Kidney (tissue), 14 donors: ENCODE measurements around the gene ATP10B. TPM values are rescaled to one million over a fixed set of nuclear protein-coding genes. Genes with fewer than 3 reads are reported as not detected.

ENCODE experiments used
- DNase-seq, 5 donors: peaks; one replicate each; pipeline ENCODE4 v3.0.0-alpha.2; 2013 to 2020
- FAIRE-seq: peaks from 2 replicates; lab custom pipeline; 2012; peaks lifted over from hg19 to GRCh38; lab: Jason Lieb, UNC
- H3K27ac ChIP-seq, 2 donors: one replicate each; pipeline ENCODE4 v1.7.0; 2013; ENCODE audit warnings: low read depth in 2 of 2, low read length in 2 of 2, inconsistent platforms in 1 of 2
- H3K27me3 ChIP-seq: one replicate; pipeline ENCODE4 v1.7.1; 2013; ENCODE audit warnings: low read length, inconsistent platforms; ENCODE audit not compliant: control insufficient read depth, insufficient read depth
- H3K36me3 ChIP-seq, 3 donors: one replicate each; pipeline versions ENCODE4 v1.7.0 to v1.7.1; 2013; ENCODE audit warnings: low read length in 3 of 3, control low read depth in 1 of 3, inconsistent platforms in 1 of 3; ENCODE audit not compliant: insufficient read depth in 3 of 3, control insufficient read depth in 2 of 3
- H3K4me1 ChIP-seq, 3 donors: one replicate each; pipeline versions ENCODE4 v1.7.0 to v1.7.1; 2013; ENCODE audit warnings: low read length in 3 of 3, inconsistent platforms in 1 of 3, low read depth in 1 of 3; ENCODE audit not compliant: control insufficient read depth in 2 of 3, insufficient read depth in 2 of 3
- H3K4me3 ChIP-seq, 3 donors: one replicate each; pipeline versions ENCODE4 v1.7.0 to v1.8.1; 2013; ENCODE audit warnings: low read length in 3 of 3, control low read depth in 1 of 3, inconsistent platforms in 1 of 3
- H3K9ac ChIP-seq, 3 donors: one replicate each; pipeline versions ENCODE4 v1.7.0 to v1.7.1; 2013; ENCODE audit warnings: low read length in 3 of 3, control low read depth in 1 of 3, inconsistent platforms in 1 of 3
- H3K9me3 ChIP-seq, 3 donors: one replicate each; pipeline versions ENCODE4 v1.7.0 to v1.7.1; 2013; ENCODE audit warnings: low read length in 3 of 3, control low read depth in 1 of 3, inconsistent platforms in 1 of 3; ENCODE audit not compliant: control insufficient read depth in 2 of 3, insufficient read depth in 1 of 3
- CTCF ChIP-seq: IDR thresholded peaks from 3 replicates; pipeline ENCODE4 v1.5.1; 2012; ENCODE audit warnings: mild to moderate bottlenecking, moderate library complexity, borderline replicate concordance; ENCODE audit not compliant: insufficient read depth; ENCODE audit errors: extremely low read depth
- intact Hi-C: fragments of 100-400 bp; cut with DNase I; formaldehyde crosslinking; loops from one replicate; pipeline ENCODE4 v1.11.1; 2022
- polyA plus RNA-seq: library from polyadenylated mRNA; stranded (reverse); fragments of 350-450 nt; fragmentation: Illumina TruSeq; extraction: RNeasy Lipid Tissue Mini Kit (QIAGEN cat#74804); gene quantifications from one replicate; pipeline ENCODE4 v1.2.3, GENCODE V29; 2014; ENCODE audit warnings: low read depth, low replicate concordance; ENCODE audit not compliant: insufficient read depth
- total RNA-seq: library from RNA; stranded (reverse); fragmentation: NEBNext Ultra II Directional; extraction: Animal tissue kit (Norgen Biotek cat#: 25700); gene quantifications from one replicate; pipeline ENCODE4 v1.2.1, GENCODE V29; 2021
- donor health status: control.
- donor health status: control.
- donor health status: control.
- donor health status: control.
- donor health status: control.
- donor health status: DM: yes; HTN: yes; CAD: no.
- donor health status: Normal renal cell carcinoma (clear cell type).

ATP10B gene
- total and polyA plus RNA-seq, 2 donors from 2014 or later: 1.4 TPM; not detected in 1

GRCh38 chr5:160516696-160517530 is 335.1 kb downstream of the ATP10B start:
- Histone ChIP-seq H3K9me3 (no peaks in the 10 kb centered on the region), H3K27me3 (no peaks in the 10 kb centered on the region), H3K4me3 (no peak overlapping the region), H3K9ac (no peak overlapping the region), H3K27ac (no peak overlapping the region), H3K36me3 (no peaks in the 10 kb centered on the region), H3K4me1 (no peaks in the 10 kb centered on the region)
- FAIRE-seq (no peak), DNase-seq (no peak)
- no peak for TF ChIP-seq CTCF
- intact Hi-C loops: no loop called here

- Histone ChIP-seq H3K9me3 (no peaks in the 10 kb centered on the region), H3K4me3 (no peak overlapping the region), H3K36me3 (no peaks in the 10 kb centered on the region), H3K27ac (no peak overlapping the region), H3K4me1 (no peaks in the 10 kb centered on the region), H3K27me3 (no peaks in the 10 kb centered on the region), H3K9ac (no peak overlapping the region)
- TF ChIP-seq CTCF: no peak
- intact Hi-C loops: no loop called here
- no peak for DNase-seq
- FAIRE-seq: no peak
Measured at GRCh38 chr5:160514866-160515265, 337.1 kb downstream of the ATP10B start.

GRCh38 chr5:160514191-160514590 is 337.8 kb downstream of the ATP10B start:
- H3K27me3 ChIP-seq: no peaks in the 10 kb centered on the region
- no peaks in the 10 kb centered on the region for H3K4me1 ChIP-seq
- intact Hi-C loops: no loop called here
- H3K27ac ChIP-seq: no peak overlapping the region
- H3K4me3 ChIP-seq: no peak overlapping the region
- DNase-seq (no peak), FAIRE-seq (no peak)
- no peaks in the 10 kb centered on the region for H3K9me3 ChIP-seq
- no peaks in the 10 kb centered on the region for H3K36me3 ChIP-seq
- no peak overlapping the region for H3K9ac ChIP-seq
- TF ChIP-seq CTCF: no peak
